ENCODE results near the gene LUZP2. TPM values are rescaled to one million over a fixed set of nuclear protein-coding genes. Genes with fewer than 3 reads are reported as not detected.

Gene LUZP2
- total RNA-seq, 4 donors from 2014 or later = 0.04 to 0.62 (median 0.11) TPM; not detected in 1

DNA sequence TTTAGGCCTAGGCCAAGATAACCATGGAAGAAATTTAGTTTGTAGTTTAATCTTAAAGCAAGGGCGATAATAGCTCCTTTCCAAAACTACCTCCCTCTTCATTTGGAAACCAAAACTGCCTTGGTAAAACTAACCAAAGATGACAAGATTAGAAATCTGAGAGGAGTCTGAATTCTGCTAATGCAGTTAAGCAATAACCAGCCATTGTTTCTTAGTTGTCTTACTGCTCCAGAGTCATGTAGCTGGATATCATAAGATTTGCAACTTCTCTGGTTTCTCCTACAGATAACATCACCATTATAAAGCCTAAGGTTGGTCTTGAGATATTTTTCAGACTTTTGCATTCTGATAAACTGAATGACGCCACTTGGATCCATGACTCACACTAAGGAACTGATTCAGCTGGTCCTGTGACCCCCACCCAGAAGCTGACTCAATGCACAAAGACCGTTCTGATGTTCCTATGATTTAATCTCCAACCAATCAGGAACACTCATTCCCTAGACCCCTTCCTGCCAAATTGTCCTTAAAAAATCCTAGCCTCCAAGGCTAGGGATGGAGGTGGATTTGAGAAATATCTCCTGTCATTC, 200.8 kb downstream of the LUZP2 start:
- TF ChIP-seq, protein P1, sequence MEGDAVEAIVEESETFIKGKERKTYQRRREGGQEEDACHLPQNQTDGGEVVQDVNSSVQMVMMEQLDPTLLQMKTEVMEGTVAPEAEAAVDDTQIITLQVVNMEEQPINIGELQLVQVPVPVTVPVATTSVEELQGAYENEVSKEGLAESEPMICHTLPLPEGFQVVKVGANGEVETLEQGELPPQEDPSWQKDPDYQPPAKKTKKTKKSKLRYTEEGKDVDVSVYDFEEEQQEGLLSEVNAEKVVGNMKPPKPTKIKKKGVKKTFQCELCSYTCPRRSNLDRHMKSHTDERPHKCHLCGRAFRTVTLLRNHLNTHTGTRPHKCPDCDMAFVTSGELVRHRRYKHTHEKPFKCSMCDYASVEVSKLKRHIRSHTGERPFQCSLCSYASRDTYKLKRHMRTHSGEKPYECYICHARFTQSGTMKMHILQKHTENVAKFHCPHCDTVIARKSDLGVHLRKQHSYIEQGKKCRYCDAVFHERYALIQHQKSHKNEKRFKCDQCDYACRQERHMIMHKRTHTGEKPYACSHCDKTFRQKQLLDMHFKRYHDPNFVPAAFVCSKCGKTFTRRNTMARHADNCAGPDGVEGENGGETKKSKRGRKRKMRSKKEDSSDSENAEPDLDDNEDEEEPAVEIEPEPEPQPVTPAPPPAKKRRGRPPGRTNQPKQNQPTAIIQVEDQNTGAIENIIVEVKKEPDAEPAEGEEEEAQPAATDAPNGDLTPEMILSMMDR (IDR thresholded peaks at IDR 0.05) = no peak
- no peak for TF ChIP-seq POLR2A (IDR thresholded peaks at IDR 0.05)
- WGBS, 2 donors = 82 to 88% methylated on average over 3 of the region's 3 CpGs
- H3K4me3 ChIP-seq (ENCODE audit: low read depth, poor library complexity, severe bottlenecking) = no peak overlapping the region
- DNase-seq (ENCODE audit: low spot score in 2 of 2) = no peak
- intact Hi-C loops (cut with DNase I; ENCODE audit: low total_unique reads) = no loop called here

DNA sequence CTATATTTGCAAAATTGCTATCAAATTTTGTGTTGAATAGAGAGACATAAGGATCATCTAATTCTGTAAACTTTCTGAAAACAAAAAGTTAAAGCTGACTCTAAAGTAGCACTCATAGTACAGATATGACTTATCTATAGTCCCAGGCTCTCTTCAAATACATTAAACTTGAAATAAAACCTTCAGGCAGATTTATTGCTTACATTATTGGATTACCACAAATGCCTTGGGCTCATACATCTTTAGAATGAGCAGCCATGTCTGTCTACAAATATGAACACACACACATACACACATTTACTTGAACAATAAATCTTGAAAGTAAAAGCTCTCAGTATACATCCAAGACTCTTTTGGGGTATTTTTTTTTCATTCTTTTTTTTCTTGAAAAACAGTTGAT, 207.9 kb downstream of the LUZP2 start:
- TF ChIP-seq, protein P1 (IDR thresholded peaks at IDR 0.05) = no peak
- TF ChIP-seq POLR2A (IDR thresholded peaks at IDR 0.05) = no peak
- intact Hi-C loops (cut with DNase I; ENCODE audit: low total_unique reads) = no loop called here
- DNase-seq (ENCODE audit: low spot score in 2 of 2) = no peak
- H3K4me3 ChIP-seq (ENCODE audit: low read depth, poor library complexity, severe bottlenecking) = no peak overlapping the region

DNA sequence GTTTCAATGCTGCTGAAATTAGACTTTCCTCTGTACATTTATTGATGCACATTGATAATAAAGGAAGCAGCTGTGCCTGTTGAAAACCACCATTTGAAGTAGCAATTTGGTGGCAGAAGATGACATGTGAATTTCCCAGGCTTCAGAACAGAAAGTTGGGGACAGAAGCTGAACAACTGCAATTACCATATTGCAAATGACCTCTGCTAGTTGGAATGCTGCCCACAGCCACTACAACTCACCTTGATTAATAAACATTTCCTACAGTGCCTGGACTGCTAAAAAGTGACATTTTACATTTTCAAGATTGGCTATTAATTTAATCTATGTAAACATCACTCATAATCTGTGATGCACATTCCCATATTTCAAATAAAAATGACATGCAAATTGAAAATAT, 208.6 kb downstream of the LUZP2 start:
- DNase-seq (ENCODE audit: low spot score in 2 of 2) = no peak
- H3K4me3 ChIP-seq (ENCODE audit: low read depth, poor library complexity, severe bottlenecking) = no peak overlapping the region
- intact Hi-C loops (cut with DNase I; ENCODE audit: low total_unique reads) = no loop called here
- TF ChIP-seq POLR2A (IDR thresholded peaks at IDR 0.05) = no peak
- TF ChIP-seq, protein P1 (IDR thresholded peaks at IDR 0.05) = no peak

DNA sequence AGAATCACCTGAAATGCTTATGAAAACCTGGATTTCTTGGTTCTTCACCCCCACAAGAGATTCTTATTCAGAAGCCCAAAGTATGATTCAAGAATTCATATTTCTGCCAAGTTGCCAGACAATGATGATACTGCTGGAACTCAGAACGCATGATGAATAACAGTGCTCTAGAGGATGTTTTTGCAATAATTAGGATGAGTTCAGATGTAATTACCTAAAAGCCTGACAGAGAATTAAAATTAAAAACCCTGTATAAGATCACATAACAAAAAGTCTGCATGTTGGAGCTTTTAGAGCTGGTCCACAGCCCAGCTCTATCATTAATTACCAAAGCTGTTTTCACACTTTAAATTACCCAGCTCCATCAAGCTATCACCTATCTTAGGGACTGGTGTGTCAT, 211.8 kb downstream of the LUZP2 start:
- intact Hi-C loops (cut with DNase I; ENCODE audit: low total_unique reads) = no loop called here
- TF ChIP-seq POLR2A (IDR thresholded peaks at IDR 0.05) = no peak
- TF ChIP-seq, protein P1 (IDR thresholded peaks at IDR 0.05) = no peak
- H3K4me3 ChIP-seq (ENCODE audit: low read depth, poor library complexity, severe bottlenecking) = no peak overlapping the region
- no peak for DNase-seq (ENCODE audit: low spot score in 2 of 2)
- 79 to 92% methylated on average over 1 of the region's 1 CpG for WGBS, 2 donors

DNA sequence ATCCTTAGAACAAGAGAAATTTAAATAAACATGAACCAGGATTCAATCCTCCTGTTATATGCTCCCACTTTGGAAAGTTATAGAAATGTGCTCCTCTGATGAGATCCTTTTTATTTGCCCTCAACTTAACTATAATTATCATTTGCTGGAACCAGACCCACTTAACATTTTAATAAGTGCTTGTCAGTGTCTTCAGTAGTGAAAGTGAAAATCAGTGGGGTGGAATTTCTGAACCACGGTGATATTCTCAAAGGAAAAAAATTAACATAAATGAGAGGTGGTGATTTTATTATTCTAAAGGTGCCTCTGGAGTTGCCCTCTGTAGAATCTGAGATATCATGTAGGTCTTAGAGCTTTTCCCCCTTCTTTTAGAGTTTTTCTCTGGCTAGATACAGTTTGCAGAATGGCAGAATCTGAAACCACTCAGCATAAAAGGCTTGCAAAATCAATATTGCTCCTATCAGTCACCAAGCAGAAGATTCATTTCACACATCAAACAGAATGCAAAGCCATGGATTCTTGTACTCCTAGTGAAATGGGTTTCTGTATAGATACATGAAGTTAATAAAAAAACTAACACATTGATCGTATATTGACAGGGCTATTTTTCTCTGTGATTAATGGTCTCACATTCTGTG, 213.2 kb downstream of the LUZP2 start:
- TF ChIP-seq, protein P1 (IDR thresholded peaks at IDR 0.05) = no peak
- TF ChIP-seq POLR2A (IDR thresholded peaks at IDR 0.05) = no peak
- no peak overlapping the region for H3K4me3 ChIP-seq (ENCODE audit: low read depth, poor library complexity, severe bottlenecking)
- no peak for DNase-seq (ENCODE audit: low spot score in 2 of 2)
- 62 to 65% methylated on average over 2 of the region's 2 CpGs for WGBS, 2 donors
- intact Hi-C loops (cut with DNase I; ENCODE audit: low total_unique reads) = no loop called here

DNA sequence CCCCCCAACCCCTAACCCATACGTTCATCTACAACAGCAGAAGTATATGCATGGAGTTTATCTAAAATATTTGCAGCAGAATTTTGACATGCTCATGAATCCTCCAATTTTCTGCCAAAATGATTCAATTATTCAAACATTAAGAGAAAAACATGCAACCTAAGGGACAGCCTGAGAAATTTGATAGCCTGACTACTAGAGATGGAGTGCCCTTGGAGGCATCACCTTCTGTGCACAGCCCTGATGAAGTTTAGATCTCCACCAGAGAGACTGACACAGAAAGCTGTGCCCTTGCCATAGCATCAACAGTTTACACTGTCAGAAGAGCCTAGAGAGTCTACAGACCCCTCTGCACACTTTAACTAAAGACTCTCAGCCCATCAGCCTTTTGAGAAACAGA, 217.7 kb downstream of the LUZP2 start:
- intact Hi-C loops (cut with DNase I; ENCODE audit: low total_unique reads) = no loop called here
- H3K4me3 ChIP-seq (ENCODE audit: low read depth, poor library complexity, severe bottlenecking) = no peak overlapping the region
- no peak for DNase-seq (ENCODE audit: low spot score in 2 of 2)
- 78 to 79% methylated on average over 1 of the region's 1 CpG for WGBS, 2 donors
- no peak for TF ChIP-seq POLR2A (IDR thresholded peaks at IDR 0.05)
- TF ChIP-seq, protein P1 (IDR thresholded peaks at IDR 0.05) = no peak
